OCI-LY7 (cell line): ENCODE measurements around the gene NPR3. TPM values are rescaled to one million over a fixed set of nuclear protein-coding genes. Genes with fewer than 3 reads are reported as not detected.

Source experiments
- BruUV-seq: library from RNA; stranded (reverse); fragments of 400-500 nt; replicated peaks from 2 replicates; lab custom pipeline; 2021; lab: Mats Ljungman, UMichigan
- CTCF ChIA-PET: fragments of 300-600 bp; sonication (Branson Sonifier 250); formaldehyde crosslinking; loops from one replicate; lab custom pipeline; 2022; ENCODE audit warnings: antibody characterized with exemption; ENCODE audit not compliant: unreplicated experiment; lab: Charles Lee
- POLR2A ChIA-PET: fragments of 300-600 bp; sonication (Branson Sonifier 250); formaldehyde crosslinking; loops from one replicate; lab custom pipeline; 2022; ENCODE audit warnings: antibody characterized with exemption; lab: Charles Lee
- DNase-seq: peaks from one replicate; pipeline ENCODE4 v3.0.0-alpha.2; 2015; ENCODE audit warnings: low spot score
- H2AFZ ChIP-seq: fragments of 200-600 bp; sonication (generic), shearing (Covaris generic); 2 replicates; pipeline ENCODE4 v1.6.1; 2014; ENCODE audit warnings: mild to moderate bottlenecking, antibody characterized with exemption, low read length, moderate library complexity
- H3K27ac ChIP-seq: fragments of 200-600 bp; sonication (generic); 2 replicates; pipeline ENCODE4 v1.5.1; 2014; ENCODE audit warnings: mixed run types, low read depth, mild to moderate bottlenecking, moderate library complexity, low read length, inconsistent platforms; ENCODE audit not compliant: poor library complexity, severe bottlenecking
- H3K36me3 ChIP-seq: fragments of 200-600 bp; sonication (generic); 2 replicates; pipeline ENCODE4 v1.6.1; 2014; ENCODE audit warnings: mild to moderate bottlenecking, antibody characterized with exemption, low read length, moderate library complexity, mixed read lengths; ENCODE audit not compliant: insufficient read depth
- H3K4me1 ChIP-seq: fragments of 200-600 bp; sonication (generic); 2 replicates; pipeline ENCODE4 v1.5.1; 2014; ENCODE audit warnings: mild to moderate bottlenecking, low read length; ENCODE audit not compliant: insufficient read depth, poor library complexity, severe bottlenecking
- H3K4me2 ChIP-seq: fragments of 200-600 bp; sonication (generic); 2 replicates; pipeline ENCODE4 v1.6.1; 2014; ENCODE audit warnings: mild to moderate bottlenecking, low read length
- H3K4me3 ChIP-seq: fragments of 200-600 bp; sonication (generic); 2 replicates; pipeline ENCODE4 v1.5.1; 2014; ENCODE audit warnings: mild to moderate bottlenecking, low read depth, low read length; ENCODE audit not compliant: poor library complexity, severe bottlenecking
- H3K79me2 ChIP-seq: fragments of 200-600 bp; sonication (generic); 2 replicates; pipeline ENCODE4 v1.6.1; 2016; ENCODE audit warnings: low read depth, mild to moderate bottlenecking, low read length, moderate library complexity, mixed read lengths; ENCODE audit not compliant: insufficient read depth
- H3K9me2 ChIP-seq: fragments of 200-600 bp; sonication (generic); 2 replicates; pipeline ENCODE4 v1.6.1; 2016; ENCODE audit warnings: mild to moderate bottlenecking, low read length, mixed read lengths; ENCODE audit not compliant: insufficient read depth
- H3K9me3 ChIP-seq: fragments of 200-600 bp; sonication (generic); 2 replicates; pipeline ENCODE4 v1.6.1; 2014; ENCODE audit warnings: mild to moderate bottlenecking, mixed run types, low read length, mixed read lengths
- H4K20me1 ChIP-seq: fragments of 200-600 bp; sonication (generic); 2 replicates; pipeline ENCODE4 v1.6.1; 2014; ENCODE audit warnings: mild to moderate bottlenecking, antibody characterized with exemption, low read length, moderate library complexity, mixed read lengths; ENCODE audit not compliant: insufficient read depth
- CTCF ChIP-seq: fragments of 200-600 bp; sonication (generic); conservative IDR thresholded peaks from 2 replicates; pipeline ENCODE4 v1.5.1; 2014; ENCODE audit warnings: mild to moderate bottlenecking, antibody characterized with exemption, low read length, moderate library complexity, mixed read lengths
- EZH2phosphoT487 ChIP-seq: fragments of 200-600 bp; sonication (generic); IDR thresholded peaks from 2 replicates; pipeline ENCODE4 v1.6.1; 2018; ENCODE audit warnings: low read depth, borderline replicate concordance, mild to moderate bottlenecking, mixed run types, antibody characterized with exemption, low read length, moderate library complexity, mixed read lengths
- intact Hi-C: fragments of 100-400 bp; cut with micrococcal nuclease; formaldehyde crosslinking; loops from one replicate; pipeline ENCODE4 v1.10.0; 2022; ENCODE audit not compliant: unreplicated experiment
- total RNA-seq, 2 experiments: library from RNA; depleted of rRNA in 1 of 2; stranded (reverse); fragments of >200 nt in 1 of 2; shearing (Covaris generic) in 1 of 2; gene quantifications; 2 replicates each; pipeline ENCODE4 v1.2.3, GENCODE V29; 2014 to 2022

The NPR3 gene
- total RNA-seq, 2 experiments from 2014 or later = not detected

- no peak overlapping the region for H3K27ac ChIP-seq
- no TSS peak for BruUV-seq
- POLR2A ChIA-PET = interaction anchor here (0.6 to 1.2 kb wide), 2 partner anchors 11 to 105 kb away, joined by 3 read pairs; no protein-coding TSS in a partner anchor
- CTCF ChIA-PET = interaction anchor here (0.6 kb wide), 1 partner anchor 417 kb away, joined by 4 read pairs; no protein-coding TSS in a partner anchor
- H4K20me1 ChIP-seq = no peaks in the 10 kb centered on the region
- H3K9me3 ChIP-seq = no peaks in the 10 kb centered on the region
- no peak overlapping the region for H3K4me2 ChIP-seq
- TF ChIP-seq CTCF (no peak), EZH2phosphoT487 (no peak)
- H2AFZ ChIP-seq = no peak overlapping the region
- H3K9me2 ChIP-seq = no peaks in the 10 kb centered on the region
- H3K4me1 ChIP-seq = no peaks in the 10 kb centered on the region
- no peaks in the 10 kb centered on the region for H3K36me3 ChIP-seq
- H3K79me2 ChIP-seq = no peaks in the 10 kb centered on the region
- no peak overlapping the region for H3K4me3 ChIP-seq
- DNase-seq = no peak
- intact Hi-C loops = no loop called here
These were observed 103.0 kb downstream of the NPR3 start for GRCh38 chr5:32814141-32814540.

- Histone ChIP-seq H3K9me2 (no peaks in the 10 kb centered on the region), H3K4me3 (no peak overlapping the region), H3K4me1 (no peaks in the 10 kb centered on the region), H3K79me2 (no peaks in the 10 kb centered on the region), H3K36me3 (no peaks in the 10 kb centered on the region), H3K4me2 (no peak overlapping the region), H3K27ac (no peak overlapping the region), H2AFZ (no peak overlapping the region), H3K9me3 (no peaks in the 10 kb centered on the region), H4K20me1 (no peaks in the 10 kb centered on the region)
- TF ChIP-seq EZH2phosphoT487 = no peak
- TF ChIP-seq CTCF = no peak
- intact Hi-C loops = no loop called here
- DNase-seq = no peak
- no TSS peak for BruUV-seq
- POLR2A ChIA-PET = interaction anchor here (0.6 to 1.2 kb wide), 2 partner anchors 11 to 106 kb away, joined by 3 read pairs; no protein-coding TSS in a partner anchor
- CTCF ChIA-PET = no interaction called here
These were observed 103.5 kb downstream of the NPR3 start for GRCh38 chr5:32814620-32815019.

GRCh38 chr5:32827981-32828380, 116.9 kb downstream of the NPR3 start:
- Histone ChIP-seq H2AFZ (no peak overlapping the region), H3K9me3 (no peaks in the 10 kb centered on the region), H3K79me2 (no peaks in the 10 kb centered on the region), H3K4me3 (no peak overlapping the region), H3K27ac (no peak overlapping the region), H4K20me1 (no peaks in the 10 kb centered on the region), H3K36me3 (no peaks in the 10 kb centered on the region), H3K4me1 (no peaks in the 10 kb centered on the region), H3K9me2 (no peaks in the 10 kb centered on the region), H3K4me2 (no peak overlapping the region)
- DNase-seq = no peak
- POLR2A ChIA-PET = no interaction called here
- intact Hi-C loops = no loop called here
- BruUV-seq = no TSS peak
- no peak for TF ChIP-seq EZH2phosphoT487
- TF ChIP-seq CTCF = no peak
- CTCF ChIA-PET = no interaction called here
